Caco-2 (cell line): ENCODE measurements around the gene SLC46A1. TPM values are rescaled to one million over a fixed set of nuclear protein-coding genes. Genes with fewer than 3 reads are reported as not detected.

Experiments
- BruUV-seq: library from RNA; stranded (reverse); fragments of 400-500 nt; replicated peaks from 2 replicates; lab custom pipeline; 2021; lab: Mats Ljungman, UMichigan
- CTCF ChIA-PET: fragments of 300-600 bp; sonication (Branson Sonifier 250); formaldehyde crosslinking; loops from one replicate; lab custom pipeline; 2022; ENCODE audit warnings: antibody characterized with exemption; lab: Charles Lee
- POLR2A ChIA-PET: fragments of 300-600 bp; sonication (Branson Sonifier 250); formaldehyde crosslinking; loops from one replicate; lab custom pipeline; 2022; ENCODE audit warnings: antibody characterized with exemption; lab: Charles Lee
- DNase-seq, 2 experiments: peaks; one replicate each; pipeline versions ENCODE4 v3.0.0 to v3.0.0-alpha.2; 2020 to 2022
- H3K27me3 ChIP-seq: replicated peaks from 2 replicates; pipeline ENCODE4 v1.6.0; 2011; ENCODE audit warnings: low read length; ENCODE audit not compliant: control insufficient read depth, insufficient read depth
- H3K36me3 ChIP-seq: 2 replicates; pipeline ENCODE4 v1.5.1; 2011; ENCODE audit warnings: low read length; ENCODE audit not compliant: control insufficient read depth, insufficient read depth
- H3K4me1 ChIP-seq: fragments of 250-450 bp; sonication (Bioruptor Pico); 2 replicates; pipeline ENCODE4 v1.5.1; 2020; ENCODE audit warnings: mild to moderate bottlenecking
- H3K4me3 ChIP-seq: 2 replicates; pipeline ENCODE4 v1.5.1; 2011; ENCODE audit warnings: low read depth, mild to moderate bottlenecking, control low read depth, low read length
- H3K9me3 ChIP-seq: fragments of 250-450 bp; sonication (Bioruptor Pico); 2 replicates; pipeline ENCODE4 v1.5.1; 2020; ENCODE audit warnings: mild to moderate bottlenecking, moderate library complexity
- H3K27ac Mint-ChIP-seq: one replicate; pipeline ENCODE4 v1.8.0; 2022; ENCODE audit warnings: mixed read lengths; ENCODE audit not compliant: unreplicated experiment
- H3K27me3 Mint-ChIP-seq: one replicate; pipeline ENCODE4 v1.8.0; 2022; ENCODE audit warnings: mixed read lengths; ENCODE audit not compliant: insufficient read depth, unreplicated experiment
- H3K36me3 Mint-ChIP-seq: one replicate; pipeline ENCODE4 v1.8.0; 2022; ENCODE audit warnings: mild to moderate bottlenecking, mixed read lengths; ENCODE audit not compliant: insufficient read depth, unreplicated experiment
- H3K4me1 Mint-ChIP-seq: one replicate; pipeline ENCODE4 v1.8.0; 2022; ENCODE audit warnings: low read depth, mixed read lengths; ENCODE audit not compliant: unreplicated experiment
- H3K4me3 Mint-ChIP-seq: one replicate; pipeline ENCODE4 v1.8.0; 2022; ENCODE audit warnings: mild to moderate bottlenecking, moderate library complexity, mixed read lengths; ENCODE audit not compliant: unreplicated experiment
- H3K9me3 Mint-ChIP-seq: one replicate; pipeline ENCODE4 v1.8.0; 2022; ENCODE audit warnings: mixed read lengths; ENCODE audit not compliant: unreplicated experiment
- intact Hi-C: fragments of 100-400 bp; cut with micrococcal nuclease; formaldehyde crosslinking; loops from one replicate; pipeline ENCODE4 v1.10.0; 2022; ENCODE audit not compliant: unreplicated experiment
- total RNA-seq: library from RNA; stranded (reverse); gene quantifications from 2 replicates; pipeline ENCODE4 v1.2.3, GENCODE V29; 2022
- TF ChIP-seq, protein P1 (sequence below), 2 experiments: fragments of 200-600 bp in 1 of 2; IDR thresholded peaks; 1 replicate in 1 of 2; 2 replicates in 1 of 2; pipeline versions ENCODE4 v1.5.1 to v1.8.0; 2011 to 2022; ENCODE audit warnings: antibody characterized with exemption in 1 of 2, control low read depth in 1 of 2, inconsistent platforms in 1 of 2, low read depth in 1 of 2, low read length in 1 of 2, mild to moderate bottlenecking in 1 of 2, moderate library complexity in 1 of 2; ENCODE audit not compliant: insufficient read depth in 1 of 2, severe bottlenecking in 1 of 2, unreplicated experiment in 1 of 2

The SLC46A1 gene
- total RNA-seq, 1 experiment from 2014 or later: 114 TPM

DNA sequence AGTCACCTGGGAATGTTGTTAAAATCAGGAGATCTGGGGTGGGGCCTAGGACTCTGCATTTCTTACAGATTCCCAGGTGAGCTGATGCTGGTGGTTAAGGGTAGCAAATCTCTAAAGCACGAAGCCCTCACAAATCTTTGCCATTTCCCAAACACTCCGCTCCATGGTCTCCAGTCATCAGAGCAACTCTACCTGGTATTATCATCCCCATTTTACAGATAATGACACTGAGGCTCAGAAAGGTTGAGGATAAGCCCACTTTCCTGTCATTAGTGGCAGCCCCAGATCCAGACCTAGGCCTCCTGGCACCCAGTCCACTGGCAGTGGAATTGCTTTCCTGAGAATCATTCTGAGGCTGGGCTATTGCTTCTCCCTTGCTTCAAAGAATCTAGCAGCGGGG is 8.7 kb downstream of the SLC46A1 start:
- H3K4me3 ChIP-seq: no peak overlapping the region
- intact Hi-C loops: no loop called here
- H3K4me1 Mint-ChIP-seq: peaks cover 42% of the 10 kb centered on the region
- ChIA-PET CTCF (interaction anchor here (1.0 to 2.3 kb wide), 3 partner anchors 19 to 31 kb away, joined by 4 to 10 read pairs (median 6); partner anchors contain the start of gene VTN), POLR2A (interaction anchor here (1.5 to 2.3 kb wide), 3 partner anchors 10 to 27 kb away, joined by 4 to 9 read pairs (median 4); partner anchors contain the start of gene VTN)
- no peaks in the 10 kb centered on the region for H3K9me3 ChIP-seq
- H3K27me3 ChIP-seq: no peaks in the 10 kb centered on the region
- no peak for DNase-seq
- peaks cover 84% of the 10 kb centered on the region for H3K36me3 Mint-ChIP-seq
- TF ChIP-seq, protein P1, sequence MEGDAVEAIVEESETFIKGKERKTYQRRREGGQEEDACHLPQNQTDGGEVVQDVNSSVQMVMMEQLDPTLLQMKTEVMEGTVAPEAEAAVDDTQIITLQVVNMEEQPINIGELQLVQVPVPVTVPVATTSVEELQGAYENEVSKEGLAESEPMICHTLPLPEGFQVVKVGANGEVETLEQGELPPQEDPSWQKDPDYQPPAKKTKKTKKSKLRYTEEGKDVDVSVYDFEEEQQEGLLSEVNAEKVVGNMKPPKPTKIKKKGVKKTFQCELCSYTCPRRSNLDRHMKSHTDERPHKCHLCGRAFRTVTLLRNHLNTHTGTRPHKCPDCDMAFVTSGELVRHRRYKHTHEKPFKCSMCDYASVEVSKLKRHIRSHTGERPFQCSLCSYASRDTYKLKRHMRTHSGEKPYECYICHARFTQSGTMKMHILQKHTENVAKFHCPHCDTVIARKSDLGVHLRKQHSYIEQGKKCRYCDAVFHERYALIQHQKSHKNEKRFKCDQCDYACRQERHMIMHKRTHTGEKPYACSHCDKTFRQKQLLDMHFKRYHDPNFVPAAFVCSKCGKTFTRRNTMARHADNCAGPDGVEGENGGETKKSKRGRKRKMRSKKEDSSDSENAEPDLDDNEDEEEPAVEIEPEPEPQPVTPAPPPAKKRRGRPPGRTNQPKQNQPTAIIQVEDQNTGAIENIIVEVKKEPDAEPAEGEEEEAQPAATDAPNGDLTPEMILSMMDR (IDR thresholded peaks at IDR 0.05; ENCODE audit: insufficient read depth in 1 of 2, low read depth in 1 of 2, low read length in 1 of 2, severe bottlenecking in 1 of 2, unreplicated experiment in 1 of 2): no peak
- peak overlapping the region; percentile 30 for H3K27ac Mint-ChIP-seq
- H3K4me1 ChIP-seq: peaks cover 71% of the 10 kb centered on the region
- BruUV-seq: no TSS peak
- H3K9me3 Mint-ChIP-seq: no peaks in the 10 kb centered on the region
- H3K36me3 ChIP-seq: peaks cover 20% of the 10 kb centered on the region
- no peaks in the 10 kb centered on the region for H3K27me3 Mint-ChIP-seq
- no peak overlapping the region for H3K4me3 Mint-ChIP-seq

DNA sequence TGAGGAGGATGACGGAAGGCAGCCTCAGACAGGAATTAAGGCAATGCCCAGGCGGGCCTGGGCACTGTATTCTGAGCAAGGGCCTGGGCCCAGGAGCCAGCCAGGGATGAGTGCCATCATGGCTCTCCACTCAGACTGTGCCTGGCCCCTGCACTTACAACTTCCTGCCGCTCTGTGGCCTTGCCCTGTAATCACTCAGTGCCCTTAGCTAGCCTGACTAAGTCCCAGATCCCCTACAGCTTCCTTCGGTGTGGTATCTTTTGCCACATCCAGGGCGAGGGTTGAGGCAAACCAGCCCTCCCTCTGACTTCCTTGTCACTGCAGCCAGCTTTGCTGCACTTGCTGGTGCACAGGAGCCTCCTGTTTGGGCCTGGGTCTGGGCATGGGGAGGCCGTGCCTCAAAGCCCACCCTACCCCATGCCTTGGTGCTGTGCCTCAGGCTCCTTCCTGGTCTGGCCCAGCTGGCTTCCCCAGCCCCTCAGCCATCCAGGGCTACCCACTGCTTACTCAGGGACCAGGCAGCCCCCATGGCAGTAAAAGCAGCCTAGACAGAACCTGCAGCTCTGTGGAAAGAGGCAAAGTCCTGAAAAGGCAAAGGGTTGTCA is 9.3 kb downstream of the SLC46A1 start:
- POLR2A ChIA-PET: interaction anchor here (0.7 to 2.3 kb wide), 4 partner anchors 10 to 26 kb away, joined by 3 to 9 read pairs (median 4); partner anchors contain the start of gene VTN
- no peak for DNase-seq
- peaks cover 79% of the 10 kb centered on the region for H3K36me3 Mint-ChIP-seq
- Histone ChIP-seq H3K4me3 (no peak overlapping the region), H3K9me3 (no peaks in the 10 kb centered on the region), H3K27me3 (no peaks in the 10 kb centered on the region), H3K4me1 (peaks cover 72% of the 10 kb centered on the region), H3K36me3 (peaks cover 16% of the 10 kb centered on the region)
- no TSS peak for BruUV-seq
- TF ChIP-seq, protein P1 (IDR thresholded peaks at IDR 0.05; ENCODE audit: insufficient read depth in 1 of 2, low read depth in 1 of 2, low read length in 1 of 2, severe bottlenecking in 1 of 2, unreplicated experiment in 1 of 2): no peak
- no peaks in the 10 kb centered on the region for H3K27me3 Mint-ChIP-seq
- no peaks in the 10 kb centered on the region for H3K9me3 Mint-ChIP-seq
- CTCF ChIA-PET: interaction anchor here (1.0 to 2.3 kb wide), 3 partner anchors 20 to 30 kb away, joined by 4 to 10 read pairs (median 6); partner anchors contain the start of gene VTN
- peaks cover 42% of the 10 kb centered on the region for H3K4me1 Mint-ChIP-seq
- H3K27ac Mint-ChIP-seq: peak overlapping the region; percentile 30
- H3K4me3 Mint-ChIP-seq: no peak overlapping the region
- intact Hi-C loops: no loop called here

DNA sequence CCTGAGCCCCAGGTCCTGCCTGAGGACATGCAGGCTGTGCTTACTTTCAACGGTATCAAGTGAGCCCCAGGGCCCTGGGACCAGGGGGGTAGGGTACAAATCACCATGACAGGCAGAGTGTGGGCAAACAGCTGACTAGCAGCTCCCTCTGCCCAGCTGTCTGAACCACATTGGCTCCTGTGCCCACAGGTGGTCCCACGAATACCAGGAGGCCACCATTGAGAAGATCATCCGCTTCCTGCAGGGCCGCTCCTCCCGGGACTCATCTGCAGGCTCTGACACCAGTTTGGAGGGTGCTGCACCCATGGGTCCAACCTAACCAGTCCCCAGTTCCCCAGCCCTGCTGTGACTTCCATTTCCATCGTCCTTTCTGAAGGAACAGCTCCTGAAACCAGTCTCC is 10.0 kb downstream of the SLC46A1 start:
- ChIA-PET CTCF (interaction anchor here (2.0 to 2.3 kb wide), 2 partner anchors 21 to 26 kb away, joined by 6 to 10 read pairs; partner anchors contain the start of gene VTN), POLR2A (interaction anchor here (1.3 to 2.3 kb wide), 4 partner anchors 12 to 39 kb away, joined by 4 to 9 read pairs (median 4); partner anchors contain the start of genes POLDIP2 and VTN)
- no TSS peak for BruUV-seq
- Mint-ChIP-seq H3K27me3 (no peaks in the 10 kb centered on the region), H3K36me3 (peaks cover 79% of the 10 kb centered on the region), H3K27ac (peak overlapping the region; percentile 30), H3K4me1 (peaks cover 50% of the 10 kb centered on the region), H3K4me3 (no peak overlapping the region), H3K9me3 (no peaks in the 10 kb centered on the region)
- peaks cover 73% of the 10 kb centered on the region for H3K4me1 ChIP-seq
- no peaks in the 10 kb centered on the region for H3K9me3 ChIP-seq
- no peaks in the 10 kb centered on the region for H3K27me3 ChIP-seq
- peaks cover 15% of the 10 kb centered on the region for H3K36me3 ChIP-seq
- DNase-seq: no peak
- TF ChIP-seq, protein P1 (IDR thresholded peaks at IDR 0.05; ENCODE audit: insufficient read depth in 1 of 2, low read depth in 1 of 2, low read length in 1 of 2, severe bottlenecking in 1 of 2, unreplicated experiment in 1 of 2): no peak
- no peak overlapping the region for H3K4me3 ChIP-seq
- intact Hi-C loops: loop anchor here (2.0 kb wide), 1 partner anchor 21 kb away; no protein-coding TSS in a partner anchor
